AG20443 (cell line): ENCODE data around the gene EIF4E1B.

Experiments
- DNase-seq: peaks from one replicate; pipeline ENCODE4 v3.0.0; 2012; ENCODE audit warnings: low spot score, mixed read lengths

The EIF4E1B gene

DNA sequence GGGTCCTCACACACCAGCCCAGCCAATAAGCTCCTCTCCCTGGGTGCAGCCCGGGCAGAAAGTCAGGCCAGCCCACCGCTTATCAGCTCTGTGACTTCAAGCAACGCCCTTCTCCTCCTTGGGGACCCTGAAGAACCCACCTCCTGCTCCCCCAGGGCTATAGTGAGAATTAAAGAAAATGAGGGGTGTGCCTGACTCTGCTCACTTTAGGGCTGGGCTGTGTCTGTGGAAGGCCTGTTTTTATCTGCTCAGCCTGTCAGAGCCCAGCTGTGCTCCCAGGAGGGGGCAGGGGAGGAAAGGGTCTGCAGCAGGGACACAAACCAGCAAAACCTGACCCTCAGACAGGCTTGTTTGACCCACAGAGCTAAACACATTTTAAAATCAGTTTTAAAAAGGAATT is 24.4 kb upstream of the EIF4E1B start:
- no peak for DNase-seq

DNA sequence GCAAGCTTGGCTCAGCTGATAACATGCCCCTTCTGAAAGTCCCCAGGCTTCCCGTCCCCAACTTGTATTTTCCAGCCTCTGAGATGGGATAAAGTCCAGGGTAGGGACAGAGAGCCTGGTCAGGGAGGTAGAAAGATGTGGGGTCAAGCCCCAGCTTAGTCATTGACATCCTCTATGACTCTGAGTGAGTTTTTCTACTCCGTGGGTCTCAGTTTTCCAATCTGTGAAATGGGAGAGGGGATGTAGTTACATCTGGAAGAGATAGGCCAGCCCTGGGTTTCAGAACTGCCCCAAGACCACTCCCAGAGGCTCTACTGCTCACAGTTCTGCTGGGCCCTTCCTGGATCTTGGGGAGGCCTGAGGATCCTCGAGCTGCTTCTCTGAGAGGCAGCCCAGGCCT is 23.6 kb upstream of the EIF4E1B start:
- DNase-seq, result no peak

DNA sequence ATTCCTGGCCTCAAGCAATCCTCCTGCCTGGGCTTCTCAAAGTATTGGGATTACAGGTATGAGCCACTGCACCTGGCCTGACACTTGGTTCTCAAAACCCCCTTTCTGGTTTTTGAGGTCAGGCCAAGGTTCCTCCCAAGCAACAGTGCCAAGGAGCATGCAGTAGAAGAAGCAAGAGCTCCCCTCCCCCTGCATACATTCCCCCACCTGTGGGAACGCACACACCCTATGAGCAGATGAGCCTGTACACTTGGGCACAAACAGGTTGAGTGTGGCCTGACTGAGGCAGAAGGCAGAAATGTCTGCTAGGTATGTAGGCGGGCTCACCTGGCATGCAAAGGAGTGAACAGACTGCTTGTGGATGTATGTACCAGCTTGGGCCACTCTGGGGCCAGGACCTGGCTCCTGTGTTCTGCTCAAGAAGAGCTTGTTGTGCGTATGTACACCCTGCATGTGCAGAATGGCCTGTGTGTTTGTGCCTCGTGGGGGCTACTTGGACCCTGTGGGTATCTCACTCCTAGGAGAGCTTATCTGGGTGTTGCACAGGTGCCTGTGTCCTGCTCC is 22.3 kb upstream of the EIF4E1B start:
- DNase-seq, result no peak

GRCh38 chr5:176608937-176609723 is 21.3 kb upstream of the EIF4E1B start:
- DNase-seq, result no peak

- peak; percentile 99 for DNase-seq
Measured at GRCh38 chr5:176609724-176610434, 20.6 kb upstream of the EIF4E1B start, which contains the start of gene GPRIN1. GPRIN1 (minus strand) TSS chr5:176610156; CDS start chr5:176599834, 10,322 bp downstream.

DNA sequence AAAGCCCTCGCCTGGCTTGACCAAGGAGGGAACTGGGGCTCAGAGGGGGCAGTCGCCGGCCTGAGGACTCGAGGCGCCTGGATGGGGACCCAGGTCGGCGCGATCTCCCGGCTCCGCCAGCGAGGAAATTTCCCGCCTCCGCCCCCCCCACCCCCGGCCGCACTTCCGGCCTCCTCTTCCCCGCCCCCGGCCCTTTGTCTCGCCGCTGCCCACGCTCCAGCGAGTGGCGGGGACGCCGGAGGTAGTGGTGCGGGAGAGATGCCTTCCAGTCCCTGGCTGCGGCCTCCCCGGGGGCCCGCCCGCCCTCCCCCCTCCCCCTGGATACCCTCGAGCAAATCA is 20.1 kb upstream of the EIF4E1B start:
- DNase-seq, result no peak

GRCh38 chr5:176611435-176611834 is 19.0 kb upstream of the EIF4E1B start:
- DNase-seq, result peak; percentile 84

GRCh38 chr5:176612008-176612407 is 18.5 kb upstream of the EIF4E1B start:
- DNase-seq, result no peak

- DNase-seq, result no peak
Measured at GRCh38 chr5:176612855-176613254, 17.6 kb upstream of the EIF4E1B start.

GRCh38 chr5:176614805-176615478 is 15.5 kb upstream of the EIF4E1B start:
- peak; percentile 88 for DNase-seq

- DNase-seq, result no peak
Measured at GRCh38 chr5:176616511-176616910, 14.0 kb upstream of the EIF4E1B start.

- no peak for DNase-seq
Measured at GRCh38 chr5:176618783-176619182, 11.7 kb upstream of the EIF4E1B start.

DNA sequence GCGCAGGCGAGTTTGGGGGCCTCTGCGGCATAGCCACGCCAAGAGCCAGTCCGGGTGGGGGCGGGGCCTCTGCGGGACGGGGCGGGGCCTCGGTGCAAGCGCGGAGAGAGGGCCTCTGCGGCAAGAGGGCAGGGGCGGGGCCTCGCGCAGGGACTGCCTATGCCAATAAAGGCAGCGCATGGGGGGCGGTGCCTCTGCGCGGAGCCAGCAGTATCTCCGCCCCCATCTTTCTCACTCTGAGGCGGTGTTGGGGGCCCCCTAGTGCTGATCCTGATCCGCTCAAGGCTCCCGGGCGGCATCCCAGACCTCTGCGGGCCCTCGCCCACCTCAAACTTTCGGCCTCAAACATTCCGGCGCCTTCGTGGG is 11.3 kb upstream of the EIF4E1B start:
- peak; percentile 89 for DNase-seq

GRCh38 chr5:176619569-176620332 is 10.7 kb upstream of the EIF4E1B start:
- no peak for DNase-seq

- peak; percentile 46 for DNase-seq
Measured at GRCh38 chr5:176620333-176620981, 10.0 kb upstream of the EIF4E1B start.

- DNase-seq, result no peak
Measured at GRCh38 chr5:176621661-176622079, 8.8 kb upstream of the EIF4E1B start.

DNA sequence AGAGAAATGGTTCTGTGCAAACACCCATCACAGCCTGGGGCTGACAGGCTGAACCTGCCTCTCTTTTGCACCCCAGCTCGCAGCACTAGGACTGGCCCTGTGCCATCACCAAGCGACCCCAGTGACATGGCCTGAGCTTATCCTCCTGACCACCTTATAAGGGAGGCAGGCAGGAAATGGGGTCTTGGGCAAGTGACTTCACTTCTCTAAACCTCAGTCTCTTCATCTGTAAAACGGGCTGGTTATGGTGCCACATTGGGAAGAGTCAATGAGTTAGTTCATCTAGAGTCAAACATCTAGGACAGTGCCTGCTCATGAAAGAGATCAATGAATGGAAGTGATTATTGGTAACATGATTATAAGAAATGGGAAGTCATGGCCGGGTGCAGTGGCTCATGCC is 6.3 kb upstream of the EIF4E1B start:
- no peak for DNase-seq

GRCh38 chr5:176624938-176625337 is 5.5 kb upstream of the EIF4E1B start:
- DNase-seq, result no peak

- no peak for DNase-seq
Measured at GRCh38 chr5:176625512-176625911, 5.0 kb upstream of the EIF4E1B start.

- no peak for DNase-seq
Measured at GRCh38 chr5:176625966-176626875, 4.3 kb upstream of the EIF4E1B start.
